ENCODE data around the gene ITGA11.

- TF ChIP-seq EZH2 (IDR thresholded peaks at IDR 0.05; ENCODE audit: low read depth, unreplicated experiment) (no peak), CREB1 (CRISPR knock-in tag; IDR thresholded peaks at IDR 0.05; ENCODE audit: low read depth) (no peak), EZH2phosphoT487 (IDR thresholded peaks at IDR 0.05; ENCODE audit: unreplicated experiment) (no peak), POLR2AphosphoS5 (IDR thresholded peaks at IDR 0.05; ENCODE audit: low read depth) (no peak), REST (IDR thresholded peaks at IDR 0.05; ENCODE audit: unreplicated experiment) (no peak), NANOG (IDR thresholded peaks at IDR 0.05; ENCODE audit: borderline replicate concordance) (no peak), JUNB (IDR thresholded peaks at IDR 0.05; ENCODE audit: unreplicated experiment) (no peak), ZNF331 (CRISPR knock-in tag; IDR thresholded peaks at IDR 0.05; ENCODE audit: low read depth) (no peak), ZNF114 (CRISPR knock-in tag; IDR thresholded peaks at IDR 0.05) (no peak), ZNF462 (CRISPR knock-in tag; IDR thresholded peaks at IDR 0.05) (no peak), STAT1 (IDR thresholded peaks at IDR 0.05; ENCODE audit: unreplicated experiment) (no peak)
- TF ChIP-seq, protein P1, sequence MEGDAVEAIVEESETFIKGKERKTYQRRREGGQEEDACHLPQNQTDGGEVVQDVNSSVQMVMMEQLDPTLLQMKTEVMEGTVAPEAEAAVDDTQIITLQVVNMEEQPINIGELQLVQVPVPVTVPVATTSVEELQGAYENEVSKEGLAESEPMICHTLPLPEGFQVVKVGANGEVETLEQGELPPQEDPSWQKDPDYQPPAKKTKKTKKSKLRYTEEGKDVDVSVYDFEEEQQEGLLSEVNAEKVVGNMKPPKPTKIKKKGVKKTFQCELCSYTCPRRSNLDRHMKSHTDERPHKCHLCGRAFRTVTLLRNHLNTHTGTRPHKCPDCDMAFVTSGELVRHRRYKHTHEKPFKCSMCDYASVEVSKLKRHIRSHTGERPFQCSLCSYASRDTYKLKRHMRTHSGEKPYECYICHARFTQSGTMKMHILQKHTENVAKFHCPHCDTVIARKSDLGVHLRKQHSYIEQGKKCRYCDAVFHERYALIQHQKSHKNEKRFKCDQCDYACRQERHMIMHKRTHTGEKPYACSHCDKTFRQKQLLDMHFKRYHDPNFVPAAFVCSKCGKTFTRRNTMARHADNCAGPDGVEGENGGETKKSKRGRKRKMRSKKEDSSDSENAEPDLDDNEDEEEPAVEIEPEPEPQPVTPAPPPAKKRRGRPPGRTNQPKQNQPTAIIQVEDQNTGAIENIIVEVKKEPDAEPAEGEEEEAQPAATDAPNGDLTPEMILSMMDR (conservative IDR thresholded peaks at IDR 0.05; ENCODE audit: low read depth in 2 of 2), result no peak
- TF ChIP-seq, protein P2, sequence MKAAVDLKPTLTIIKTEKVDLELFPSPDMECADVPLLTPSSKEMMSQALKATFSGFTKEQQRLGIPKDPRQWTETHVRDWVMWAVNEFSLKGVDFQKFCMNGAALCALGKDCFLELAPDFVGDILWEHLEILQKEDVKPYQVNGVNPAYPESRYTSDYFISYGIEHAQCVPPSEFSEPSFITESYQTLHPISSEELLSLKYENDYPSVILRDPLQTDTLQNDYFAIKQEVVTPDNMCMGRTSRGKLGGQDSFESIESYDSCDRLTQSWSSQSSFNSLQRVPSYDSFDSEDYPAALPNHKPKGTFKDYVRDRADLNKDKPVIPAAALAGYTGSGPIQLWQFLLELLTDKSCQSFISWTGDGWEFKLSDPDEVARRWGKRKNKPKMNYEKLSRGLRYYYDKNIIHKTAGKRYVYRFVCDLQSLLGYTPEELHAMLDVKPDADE (IDR thresholded peaks at IDR 0.05), result no peak
These were observed 94.1 kb downstream of the ITGA11 start for GRCh38 chr15:68337826-68338225.

All from GM23338 (cell line).